GM21723 (cell line): ENCODE results near the gene NAV2.

Experiments
- ATAC-seq: cut with Tn5 transposase; IDR thresholded peaks from one replicate; pipeline ENCODE4 v1.9.1; 2021; ENCODE audit warnings: mild to moderate bottlenecking, moderate library complexity; ENCODE audit not compliant: unreplicated experiment

The NAV2 gene

DNA sequence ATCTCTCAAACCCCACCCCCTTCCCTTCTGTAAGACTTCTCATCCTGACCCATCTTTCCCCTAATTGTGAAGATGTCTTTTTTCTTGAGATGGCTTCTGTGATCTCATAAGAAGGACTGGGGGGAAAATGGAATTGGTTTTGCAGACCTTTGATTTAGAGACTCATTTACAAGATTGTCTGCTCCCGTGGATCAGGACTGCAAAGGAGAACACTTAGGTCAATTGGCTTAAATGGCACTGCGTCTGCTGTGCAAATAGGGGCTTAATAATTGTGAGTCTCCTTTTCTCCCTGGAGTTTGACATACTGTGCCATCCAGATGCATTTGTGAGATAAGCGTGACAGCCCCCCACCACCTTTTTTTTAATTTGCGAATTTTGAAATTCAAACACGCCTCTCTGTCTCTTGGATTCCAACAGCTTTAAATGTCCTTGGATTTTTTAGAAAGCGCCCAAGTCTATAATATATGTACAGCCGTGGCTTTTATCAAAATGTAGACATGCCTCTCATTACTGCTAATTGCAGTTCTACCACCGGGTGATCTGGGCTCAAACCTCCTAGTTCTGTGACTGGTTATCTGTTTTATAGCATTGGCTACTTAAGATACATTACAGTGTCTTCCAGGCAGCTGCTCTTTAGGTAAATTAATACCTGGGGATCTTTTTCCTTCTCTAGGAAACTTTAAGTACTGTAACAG lies 297.7 kb downstream of the NAV2 start:
- ATAC-seq: no peak

DNA sequence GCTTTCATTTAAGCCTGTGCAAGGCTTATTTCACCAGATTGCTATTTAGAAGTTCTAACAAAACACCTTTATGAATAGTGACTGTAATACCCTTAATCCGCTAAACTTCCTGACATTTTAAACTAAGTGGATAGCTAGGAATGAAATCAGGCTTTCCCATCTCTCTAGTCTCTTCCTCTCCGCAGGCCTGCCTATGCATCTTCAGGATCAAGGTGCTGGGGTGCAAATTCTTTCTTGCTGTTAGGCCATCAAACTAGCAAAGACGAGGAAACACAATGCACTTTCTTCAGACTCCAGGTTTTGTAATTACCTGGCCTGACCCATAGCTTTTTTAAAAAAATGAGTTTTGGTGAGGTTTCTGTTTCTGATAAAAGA lies 298.2 kb downstream of the NAV2 start:
- no peak for ATAC-seq

DNA sequence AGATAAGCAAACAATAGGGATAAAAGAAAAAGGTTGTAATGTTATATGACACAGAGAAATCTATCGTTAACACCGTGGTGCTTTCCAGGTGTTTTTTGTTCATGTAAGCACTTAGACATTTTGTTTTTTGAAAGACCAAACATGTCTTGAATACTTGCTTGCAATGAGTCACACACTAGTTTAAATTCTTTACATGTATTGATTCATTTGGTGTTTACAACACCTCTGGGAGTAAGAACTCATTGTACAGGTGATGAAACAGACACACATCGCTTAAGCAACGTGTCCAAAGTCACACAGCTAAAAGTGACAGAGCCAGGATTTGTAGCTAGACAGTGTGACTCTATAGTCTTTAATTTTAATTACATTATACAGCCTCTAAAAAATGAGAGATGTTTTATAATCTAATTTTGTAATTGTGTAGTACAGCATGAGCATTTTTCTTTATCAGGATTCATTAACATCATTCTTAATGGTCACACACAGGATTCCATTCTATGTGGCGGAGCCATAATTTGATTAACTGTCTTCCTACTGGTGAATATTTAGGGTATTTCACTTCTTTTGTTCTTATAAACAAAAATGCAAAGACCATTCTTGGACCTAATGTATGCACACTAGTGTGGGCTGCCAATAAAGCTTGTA lies 298.8 kb downstream of the NAV2 start:
- no peak for ATAC-seq

DNA sequence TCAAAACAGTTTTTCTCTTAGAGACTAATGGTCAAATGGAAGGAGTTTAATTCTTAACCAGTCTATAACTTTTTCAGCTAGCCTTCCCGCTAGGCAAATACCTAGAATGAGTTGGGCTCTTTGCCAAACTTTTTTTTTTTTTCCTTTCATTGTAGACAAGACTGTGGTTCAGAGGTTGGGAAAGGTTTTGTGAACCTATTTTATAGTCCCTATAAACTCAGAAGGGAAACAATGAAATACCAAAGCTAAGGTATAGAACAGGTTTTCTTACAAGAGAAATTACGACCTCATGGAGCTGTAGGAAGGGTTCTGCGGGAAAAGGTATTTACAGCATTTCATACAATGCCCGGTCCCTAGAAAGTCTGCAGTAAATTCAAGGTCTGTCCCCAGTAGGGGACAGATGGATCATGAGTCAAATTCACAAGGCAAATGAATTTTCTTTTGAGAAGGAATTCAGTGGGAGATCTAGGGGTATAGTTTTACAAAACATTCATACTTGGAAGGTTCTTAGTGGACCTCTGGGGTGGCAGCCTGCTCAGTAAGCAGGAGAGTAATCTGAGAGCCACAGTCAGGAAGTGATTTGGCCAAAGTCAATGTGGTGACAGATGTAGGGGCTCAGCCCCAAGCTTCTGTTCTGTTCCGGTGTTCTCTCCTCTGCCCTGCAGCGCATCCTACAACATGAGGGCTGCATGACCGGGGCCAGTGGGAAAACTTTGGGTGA lies 300.9 kb downstream of the NAV2 start:
- ATAC-seq: no peak

DNA sequence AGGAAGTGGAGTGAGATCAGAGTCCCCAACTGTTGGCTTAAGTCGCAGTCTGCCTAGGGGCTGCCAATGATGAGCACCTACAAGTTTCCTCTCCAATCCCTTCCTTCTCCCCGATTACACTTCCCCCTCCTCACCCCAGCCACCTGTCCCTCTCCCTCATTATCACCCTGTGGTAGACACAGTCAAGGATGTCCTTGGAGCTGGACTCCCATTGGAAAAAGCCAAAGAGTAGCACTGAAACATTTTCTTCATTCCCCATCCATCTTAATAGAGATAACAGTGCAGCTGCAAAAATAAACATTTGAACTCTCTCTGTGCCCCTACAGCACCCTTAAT lies 301.4 kb downstream of the NAV2 start:
- ATAC-seq: no peak

DNA sequence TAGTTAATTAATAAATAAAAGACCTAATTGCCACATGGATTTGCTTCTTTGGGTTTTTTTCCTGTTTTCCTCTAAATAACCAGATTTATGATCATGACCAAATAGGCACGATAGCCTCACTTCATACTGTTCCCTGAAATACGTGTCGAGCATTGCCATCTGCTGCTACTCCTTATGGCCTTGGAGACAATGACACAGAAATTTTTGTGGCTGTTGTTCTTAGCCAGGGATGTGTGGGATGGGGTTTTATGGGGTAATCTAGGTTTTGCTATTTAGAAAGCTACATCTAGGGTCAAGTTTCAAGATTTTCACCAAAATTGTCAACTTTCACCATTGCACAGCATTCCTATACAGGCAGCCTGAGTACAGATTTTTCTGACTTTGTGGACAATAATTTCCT lies 302.5 kb downstream of the NAV2 start:
- no peak for ATAC-seq

DNA sequence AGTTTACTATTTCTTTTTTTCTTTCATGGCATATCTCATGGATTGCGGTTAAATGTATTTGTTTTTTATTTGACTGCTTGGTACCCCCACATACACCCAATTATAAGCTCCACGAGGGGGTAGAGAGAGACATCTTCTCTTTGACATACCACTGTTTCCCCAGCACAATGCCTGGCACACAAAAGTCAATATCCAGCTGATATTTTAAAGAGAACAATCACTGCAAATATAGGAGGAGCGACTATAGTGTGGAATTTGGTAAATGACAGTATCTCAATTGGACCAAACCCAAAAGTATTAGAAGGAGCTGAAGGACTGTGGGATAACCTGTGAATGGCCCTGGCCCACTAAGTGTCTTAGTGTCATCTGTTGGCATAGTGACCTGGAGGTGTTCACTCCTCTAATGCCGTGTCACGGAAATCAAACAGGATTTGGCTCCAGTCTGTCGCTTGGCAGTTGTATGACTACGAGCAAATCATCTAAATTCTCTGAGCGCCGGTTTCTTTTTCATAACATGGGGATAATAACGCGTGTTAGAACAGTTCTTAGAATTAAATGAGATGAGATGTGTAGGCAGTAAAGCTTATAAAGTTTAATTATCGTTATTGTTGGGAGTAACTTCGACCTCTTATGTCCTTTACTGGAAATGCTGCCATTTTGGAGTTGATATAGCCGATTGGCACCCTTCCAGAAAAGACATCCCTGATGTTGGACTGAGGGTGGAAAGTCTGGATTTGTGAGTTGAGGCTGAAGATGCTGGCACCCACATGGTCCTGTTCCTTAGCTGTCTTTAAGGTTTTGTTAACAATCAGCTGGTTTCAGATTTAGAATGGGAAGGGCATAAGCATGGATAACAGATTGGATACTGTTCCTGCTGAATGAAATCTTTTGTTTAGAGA lies 303.1 kb downstream of the NAV2 start:
- no peak for ATAC-seq

DNA sequence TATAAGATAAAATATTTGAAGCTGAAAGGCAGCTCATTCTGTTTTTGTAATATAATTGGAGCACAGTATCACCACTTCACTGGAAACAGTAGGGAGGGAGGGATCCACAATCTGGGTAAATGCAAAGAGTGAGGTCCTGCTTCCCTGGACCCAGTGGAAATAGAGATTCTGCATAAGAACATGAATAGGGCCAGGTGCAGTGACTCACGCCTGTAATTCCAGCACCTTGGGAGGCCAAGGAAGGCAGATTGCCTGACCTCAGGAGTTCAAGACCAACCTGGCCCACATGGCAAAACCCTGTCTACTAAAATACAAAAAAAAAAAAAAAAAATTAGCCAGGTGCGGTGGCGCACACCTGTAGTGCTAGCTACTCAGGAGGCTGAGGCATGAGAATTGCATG lies 303.9 kb downstream of the NAV2 start:
- no peak for ATAC-seq

DNA sequence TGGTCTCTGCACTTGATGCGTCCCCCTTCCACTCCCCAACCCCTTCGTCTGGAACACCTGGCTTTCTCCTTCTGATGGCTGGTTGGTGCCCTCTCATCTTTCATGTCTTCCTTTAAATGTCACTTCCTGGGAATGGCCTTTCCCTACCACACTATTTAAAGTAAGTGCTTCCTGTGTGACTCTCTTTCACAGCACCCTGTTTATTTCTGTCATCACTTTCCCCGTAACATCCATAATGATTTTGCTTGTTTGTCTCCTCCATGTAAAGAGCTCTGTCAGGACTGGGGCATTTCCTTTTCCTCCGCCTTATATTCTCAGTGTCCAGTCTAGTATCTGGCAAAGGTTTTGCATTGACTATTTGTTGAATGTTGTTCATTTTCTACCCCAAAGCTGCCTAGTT lies 304.7 kb downstream of the NAV2 start:
- ATAC-seq: no peak

DNA sequence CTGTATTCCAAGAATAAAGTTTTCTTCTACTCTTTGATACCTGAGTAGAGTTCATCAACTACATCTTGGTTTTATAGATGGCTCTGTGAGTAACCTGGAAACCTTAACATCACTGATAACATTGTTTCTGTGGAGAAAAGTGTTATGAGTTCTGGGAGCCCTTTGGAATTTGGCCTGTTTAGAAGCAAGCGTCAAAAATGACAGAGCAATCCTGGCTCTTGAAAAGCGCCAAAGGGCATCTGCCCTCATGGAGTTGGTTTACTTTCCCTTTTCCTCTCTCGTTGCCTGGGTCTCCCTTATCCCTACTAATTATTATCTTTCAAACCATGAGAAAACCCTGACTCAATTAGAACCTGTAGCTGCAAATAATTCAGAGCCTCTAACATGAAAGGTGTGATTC lies 307.6 kb downstream of the NAV2 start:
- no peak for ATAC-seq

DNA sequence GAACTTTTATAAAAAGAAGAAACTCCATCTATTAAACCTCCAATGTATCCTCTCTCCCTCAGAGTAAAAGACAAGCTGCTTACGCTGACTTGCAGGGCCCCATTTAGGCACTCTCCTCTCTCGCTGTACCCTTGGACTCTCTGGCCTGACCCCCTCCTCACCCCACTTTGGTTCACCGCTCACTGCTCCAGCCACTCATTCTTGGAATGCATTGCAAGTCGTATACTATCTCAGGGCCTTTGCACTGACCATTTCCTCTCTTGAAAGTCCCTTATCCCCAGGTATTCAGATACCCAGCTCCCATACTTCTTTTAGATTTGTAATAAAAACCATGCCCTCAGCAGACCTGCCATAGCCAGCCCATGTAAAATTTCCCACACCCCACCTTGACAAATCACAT lies 308.1 kb downstream of the NAV2 start:
- no peak for ATAC-seq

DNA sequence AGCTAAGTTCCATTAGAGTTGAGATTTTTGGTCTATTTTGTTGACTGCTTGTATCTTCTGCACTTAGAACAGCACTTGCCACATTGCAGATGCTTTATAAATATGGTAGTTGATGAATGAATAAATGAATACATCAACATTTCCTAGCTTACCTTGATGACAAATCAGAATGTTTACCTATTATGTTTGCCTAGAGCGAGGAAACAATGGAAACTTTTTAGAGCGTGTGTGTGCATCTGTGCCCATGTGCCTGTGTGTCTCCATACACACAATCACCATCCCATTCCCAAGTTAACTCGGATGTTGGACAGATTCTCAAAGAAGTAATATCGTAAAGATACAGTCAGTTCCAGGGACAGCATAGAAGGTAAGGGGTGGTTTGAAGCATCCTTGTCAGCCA lies 308.6 kb downstream of the NAV2 start:
- no peak for ATAC-seq

DNA sequence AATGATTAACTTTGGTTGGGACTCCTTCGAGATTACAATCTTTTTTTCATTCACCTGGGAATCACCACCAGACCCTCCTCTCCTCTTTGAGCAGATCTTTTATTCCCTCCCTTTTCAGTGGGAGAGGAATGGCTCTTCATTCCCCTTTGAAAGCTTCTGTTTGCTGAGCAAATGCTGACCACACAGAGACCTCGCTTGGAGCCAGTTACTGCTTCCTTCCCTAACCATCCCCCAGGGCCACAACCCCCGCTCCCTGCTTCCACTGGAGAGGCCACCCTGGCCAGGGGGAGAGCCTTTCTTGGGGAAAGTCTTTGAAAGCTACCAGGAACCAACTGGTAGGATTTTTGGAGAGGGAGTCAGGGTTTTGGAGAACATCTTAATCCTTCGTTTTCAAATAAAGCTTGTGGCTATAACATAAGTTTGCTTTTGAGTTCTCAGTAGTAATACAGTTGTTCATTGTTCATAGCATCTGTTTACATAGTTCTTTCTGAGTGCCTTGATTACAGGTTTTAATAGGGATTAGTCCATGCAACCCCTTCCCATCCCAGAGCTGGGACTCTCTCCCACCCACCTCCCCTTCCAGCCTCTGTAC lies 309.2 kb downstream of the NAV2 start:
- ATAC-seq: no peak

DNA sequence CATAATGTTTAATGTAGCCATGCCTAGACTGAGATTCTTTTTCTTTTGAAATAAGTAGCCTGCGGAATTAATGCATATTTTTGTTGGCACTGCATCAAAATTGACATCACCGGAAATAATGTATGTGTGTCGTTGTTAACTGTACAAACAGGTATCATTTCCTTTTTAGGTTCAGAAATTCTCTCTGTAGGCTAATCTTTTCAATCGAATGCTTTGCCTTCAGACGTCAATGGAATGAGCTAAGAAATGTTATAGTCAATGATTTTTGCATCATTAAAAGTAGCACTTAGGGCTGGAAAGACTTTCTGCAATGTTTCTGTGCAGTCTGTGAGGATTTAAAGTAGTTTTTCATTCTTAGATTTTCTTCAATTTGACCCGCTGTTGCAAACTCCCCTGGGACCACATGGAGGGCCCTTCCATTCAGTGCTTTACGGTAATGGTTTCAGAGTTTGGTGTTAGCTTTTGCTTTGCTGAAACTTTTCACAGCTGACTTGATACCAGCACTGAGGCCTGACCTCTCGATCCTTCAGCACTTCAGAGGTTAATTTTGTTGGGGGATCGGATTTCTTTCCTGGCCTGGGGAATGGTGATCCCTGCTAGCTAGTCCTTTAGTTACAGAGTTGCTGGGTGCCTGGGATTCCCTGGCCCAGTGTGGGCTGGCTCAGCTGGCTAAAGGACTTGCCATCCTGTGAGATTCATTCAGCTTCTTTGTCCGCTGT lies 309.9 kb downstream of the NAV2 start:
- no peak for ATAC-seq

DNA sequence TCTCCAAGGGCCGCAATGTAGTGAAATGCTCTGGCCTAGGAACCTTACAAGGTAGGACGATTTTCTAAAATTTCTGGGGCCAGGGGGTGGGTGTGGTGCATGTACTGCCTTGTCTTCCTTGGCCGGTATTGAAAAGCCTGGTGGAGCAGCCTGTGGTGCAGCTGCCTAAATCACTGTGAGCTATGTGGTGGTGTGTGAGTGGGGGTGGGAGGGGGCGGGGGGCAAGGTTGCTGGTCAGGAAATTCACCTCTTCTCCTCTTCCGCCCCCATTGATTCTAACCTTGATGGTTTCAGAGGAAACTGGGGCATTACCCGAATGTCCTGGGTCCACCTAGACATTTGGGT lies 310.4 kb downstream of the NAV2 start:
- ATAC-seq: no peak

DNA sequence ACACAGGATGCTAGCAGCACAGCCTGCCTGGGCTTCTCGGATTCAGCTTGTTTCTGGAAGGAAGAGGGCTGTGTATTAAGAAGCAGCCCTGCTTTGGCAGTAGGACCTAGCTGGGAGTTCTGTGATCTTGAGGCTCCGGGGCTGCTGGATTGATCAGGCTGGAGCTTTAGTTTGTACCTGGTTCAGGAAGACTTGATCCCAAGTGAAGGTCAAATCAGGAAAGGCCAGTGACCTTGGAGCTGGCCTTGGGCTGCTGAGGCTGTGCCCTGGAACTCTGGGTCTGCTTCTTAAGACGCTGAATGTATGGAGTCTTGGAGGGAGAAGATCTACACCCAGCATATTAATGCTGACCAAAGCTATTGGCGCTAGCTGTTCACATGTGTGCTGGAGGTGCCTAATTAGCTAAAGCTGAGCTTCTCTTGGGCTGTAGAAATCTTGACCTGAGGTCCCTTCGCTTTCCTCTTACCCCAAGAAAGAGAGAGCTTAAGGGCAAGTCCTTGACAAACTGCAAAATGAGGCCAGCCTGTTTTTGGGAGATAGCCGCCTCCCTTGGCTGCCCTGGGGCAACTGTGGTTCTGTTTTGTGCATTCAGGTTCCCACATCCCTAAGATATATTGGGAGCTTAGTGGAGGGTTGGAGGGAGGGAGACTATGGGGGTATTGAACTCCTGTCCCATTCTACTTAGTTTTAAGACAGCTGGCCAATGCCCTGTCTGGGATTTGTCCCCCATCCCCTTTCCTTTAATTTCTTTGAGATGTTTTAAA lies 311.7 kb downstream of the NAV2 start:
- no peak for ATAC-seq

DNA sequence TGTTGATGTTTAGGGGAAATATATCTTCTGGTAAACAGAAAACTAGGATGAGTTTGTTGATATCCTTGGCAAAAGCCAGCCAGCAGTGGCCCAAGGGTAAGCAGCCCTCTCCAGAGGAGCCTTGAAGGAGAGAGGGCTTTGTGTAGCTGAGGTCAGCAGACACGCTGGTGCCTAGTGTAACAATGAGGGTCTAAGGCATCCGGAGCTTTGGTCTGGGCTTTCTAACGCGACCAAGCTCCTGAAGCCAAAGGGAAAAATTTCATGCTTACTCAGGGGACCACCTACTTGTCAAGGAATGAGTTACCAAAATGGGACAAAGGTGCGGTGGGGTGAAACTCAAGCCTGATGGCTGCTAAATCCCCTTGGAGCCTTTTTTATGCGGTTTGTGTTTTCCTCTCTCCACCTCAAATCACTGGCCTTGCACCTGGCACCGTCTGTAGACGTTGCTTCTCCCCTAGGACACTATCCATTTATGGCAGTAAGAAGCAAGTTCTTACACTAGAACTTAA lies 312.7 kb downstream of the NAV2 start:
- ATAC-seq: no peak

DNA sequence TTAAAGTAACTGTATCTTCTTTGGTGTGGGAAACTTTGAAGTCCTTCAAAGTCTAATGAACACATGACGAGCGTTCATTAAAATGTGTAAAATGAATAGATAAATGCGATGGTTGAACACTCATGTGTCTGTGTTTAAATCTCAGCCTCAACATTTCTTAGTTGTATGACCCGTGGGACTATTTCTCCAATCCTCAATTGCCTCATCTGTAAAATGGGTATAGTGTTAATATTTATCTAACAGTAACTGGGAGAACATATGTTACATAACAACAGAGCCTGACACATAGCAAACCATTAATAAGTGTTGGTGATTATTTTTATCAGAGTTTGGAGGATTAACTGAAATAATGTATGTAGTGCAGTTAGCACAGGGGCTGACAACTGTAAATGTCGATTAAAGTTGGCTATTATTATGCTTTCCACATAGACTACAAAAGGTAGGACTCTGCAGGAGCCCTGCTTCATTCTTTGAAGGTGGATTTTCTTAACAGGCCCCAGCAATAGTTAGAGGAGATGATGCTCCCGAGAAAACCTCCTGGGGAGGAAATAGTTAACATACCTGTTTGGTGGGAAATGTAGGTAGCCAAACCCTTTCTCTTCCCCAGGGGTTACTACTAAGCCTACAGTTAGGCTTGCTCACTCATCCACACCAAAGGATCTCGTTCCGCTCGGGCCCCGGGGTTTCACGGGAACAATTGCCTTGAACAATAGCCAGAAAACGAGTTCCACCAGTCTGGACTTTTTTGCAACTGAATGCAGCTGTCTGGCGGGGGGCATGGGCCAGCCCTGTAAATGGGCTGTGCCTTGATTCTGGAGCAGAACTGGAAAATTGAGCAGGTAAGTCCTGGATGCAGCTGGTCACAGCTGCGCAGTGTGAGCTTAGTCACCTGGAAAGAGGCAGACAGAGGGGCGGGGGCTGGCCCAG lies 314.3 kb downstream of the NAV2 start:
- no peak for ATAC-seq
